ENCODE data around the gene PHKA1.
"Not testable (repeated sequence)": the region's sequence is repeated elsewhere in the genome, so short reads cannot be mapped to it uniquely, and the experiment has no call there.

PHKA1 gene

GRCh38 chrX:72713599-72714477, at the start of gene PHKA1:
TSS of gene PHKA1 (minus strand) at chrX:72714306. CDS start at chrX:72713880, 426 bp downstream.
- peak; percentile 2 for DNase-seq (ENCODE audit: low spot score)

GRCh38 chrX:72760454-72760853, 46.3 kb upstream of the PHKA1 start:
- not testable (repeated sequence) for DNase-seq (ENCODE audit: low spot score)

GRCh38 chrX:72748545-72748944, 34.4 kb upstream of the PHKA1 start:
- DNase-seq (ENCODE audit: low spot score), result not testable (repeated sequence)

- DNase-seq (ENCODE audit: low spot score), result not testable (repeated sequence)
These were observed 31.4 kb upstream of the PHKA1 start for GRCh38 chrX:72745546-72745945.

GRCh38 chrX:72735561-72735960, 21.5 kb upstream of the PHKA1 start:
- DNase-seq (ENCODE audit: low spot score), result no peak

GRCh38 chrX:72733636-72734035, 19.5 kb upstream of the PHKA1 start:
- DNase-seq (ENCODE audit: low spot score), result not testable (repeated sequence)

- DNase-seq (ENCODE audit: low spot score), result no peak
These were observed 13.7 kb upstream of the PHKA1 start for GRCh38 chrX:72727846-72728245.

GRCh38 chrX:72716766-72717165, 2.7 kb upstream of the PHKA1 start:
- no peak for DNase-seq (ENCODE audit: low spot score)

GRCh38 chrX:72715546-72715945, 1.4 kb upstream of the PHKA1 start:
- no peak for DNase-seq (ENCODE audit: low spot score)

- DNase-seq (ENCODE audit: low spot score), result no peak
These were observed 391 bp upstream of the PHKA1 start for GRCh38 chrX:72714478-72714916.

- DNase-seq (ENCODE audit: low spot score), result no peak
These were observed 976 bp downstream of the PHKA1 start for GRCh38 chrX:72713130-72713529.

- no peak for DNase-seq (ENCODE audit: low spot score)
These were observed 1.9 kb downstream of the PHKA1 start for GRCh38 chrX:72712094-72712755.

GRCh38 chrX:72705814-72706213, 8.3 kb downstream of the PHKA1 start:
- no peak for DNase-seq (ENCODE audit: low spot score)

GRCh38 chrX:72705111-72705510, 9.0 kb downstream of the PHKA1 start:
- DNase-seq (ENCODE audit: low spot score), result no peak

GRCh38 chrX:72694170-72694569, 19.9 kb downstream of the PHKA1 start:
- DNase-seq (ENCODE audit: low spot score), result no peak

- DNase-seq (ENCODE audit: low spot score), result no peak
These were observed 20.6 kb downstream of the PHKA1 start for GRCh38 chrX:72693477-72693876.

GRCh38 chrX:72687396-72687795, 26.7 kb downstream of the PHKA1 start:
- DNase-seq (ENCODE audit: low spot score), result no peak

GRCh38 chrX:72685810-72686456, 28.2 kb downstream of the PHKA1 start:
- no peak for DNase-seq (ENCODE audit: low spot score)

- no peak for DNase-seq (ENCODE audit: low spot score)
These were observed 29.1 kb downstream of the PHKA1 start for GRCh38 chrX:72685018-72685417.

- DNase-seq (ENCODE audit: low spot score), result no peak
These were observed 30.5 kb downstream of the PHKA1 start for GRCh38 chrX:72683631-72684030.

GRCh38 chrX:72676465-72676864, 37.6 kb downstream of the PHKA1 start:
- no peak for DNase-seq (ENCODE audit: low spot score)

- DNase-seq (ENCODE audit: low spot score), result not testable (repeated sequence)
These were observed 40.2 kb downstream of the PHKA1 start for GRCh38 chrX:72673951-72674350.

GRCh38 chrX:72669508-72669907, 44.6 kb downstream of the PHKA1 start:
- not testable (repeated sequence) for DNase-seq (ENCODE audit: low spot score)

All from germinal center (tissue), 1 donor.